NK-92 (cell line): ENCODE results near the gene OSGEPL1.
"Not testable (repeated sequence)": the region's sequence is repeated elsewhere in the genome, so short reads cannot be mapped to it uniquely, and the experiment has no call there.

Source experiments
- DNase-seq: peaks from one replicate; lab custom pipeline; 2025; ENCODE audit not compliant: unreplicated experiment; lab: John Stamatoyannopoulos, UW

The OSGEPL1 gene

GRCh38 chr2:189762551-189763298, at the start of gene OSGEPL1:
Gene OSGEPL1 (minus strand): TSS chr2:189762792. CDS start chr2:189761640, 1,152 bp downstream.
- DNase-seq: peak; percentile 48

GRCh38 chr2:189803431-189803830, 40.8 kb upstream of the OSGEPL1 start:
- DNase-seq: no peak

- DNase-seq: no peak
Measured at GRCh38 chr2:189802396-189802912, 39.9 kb upstream of the OSGEPL1 start.

- no peak for DNase-seq
Measured at GRCh38 chr2:189799531-189799930, 36.9 kb upstream of the OSGEPL1 start.

GRCh38 chr2:189799030-189799331, 36.4 kb upstream of the OSGEPL1 start:
- DNase-seq: no peak

- no peak for DNase-seq
Measured at GRCh38 chr2:189798312-189799029, 35.9 kb upstream of the OSGEPL1 start.

- no peak for DNase-seq
Measured at GRCh38 chr2:189797902-189798301, 35.3 kb upstream of the OSGEPL1 start.

- no peak for DNase-seq
Measured at GRCh38 chr2:189794310-189794709, 31.7 kb upstream of the OSGEPL1 start.

GRCh38 chr2:189791338-189792042, 28.9 kb upstream of the OSGEPL1 start:
- no peak for DNase-seq

- DNase-seq: peak; percentile 52
Measured at GRCh38 chr2:189783927-189784867, 21.6 kb upstream of the OSGEPL1 start, which contains the start of the genes ORMDL1 and PMS1. Gene ORMDL1 (minus strand): TSS chr2:189784339. CDS start chr2:189782595, 1,744 bp downstream. Gene PMS1 (plus strand): TSS chr2:189784450. CDS start chr2:189791810, 7,360 bp downstream.

GRCh38 chr2:189783451-189783926, 20.9 kb upstream of the OSGEPL1 start:
- DNase-seq: no peak

GRCh38 chr2:189782221-189782671, 19.7 kb upstream of the OSGEPL1 start:
- no peak for DNase-seq

- no peak for DNase-seq
Measured at GRCh38 chr2:189772212-189772611, 9.6 kb upstream of the OSGEPL1 start.

- DNase-seq: no peak
Measured at GRCh38 chr2:189770590-189771322, 8.2 kb upstream of the OSGEPL1 start.

GRCh38 chr2:189763908-189764661, 1.5 kb upstream of the OSGEPL1 start:
- no peak for DNase-seq

- DNase-seq: no peak
Measured at GRCh38 chr2:189762229-189762550, 402 bp downstream of the OSGEPL1 start.

- not testable (repeated sequence) for DNase-seq
Measured at GRCh38 chr2:189760154-189760553, 2.4 kb downstream of the OSGEPL1 start.

- DNase-seq: no peak
Measured at GRCh38 chr2:189756311-189756952, 6.2 kb downstream of the OSGEPL1 start.
